Heart left ventricle (tissue), 16 donors: ENCODE measurements around the gene TMEM179. TPM values are rescaled to one million over a fixed set of nuclear protein-coding genes. Genes with fewer than 3 reads are reported as not detected.

Experiments used
- ATAC-seq, 4 donors: fragments of 200-7000 bp; cut with Tn5 transposase; one replicate each; pipeline ENCODE4 v1.9.1; 2020 to 2022; ENCODE audit warnings: moderate library complexity in 4 of 4, mild to moderate bottlenecking in 3 of 4, moderate number of reproducible peaks in 1 of 4
- DNase-seq, 5 donors: peaks; one replicate each; pipeline ENCODE4 v3.0.0-alpha.2; 2020
- H3K27ac ChIP-seq, 12 donors: fragments of 200-600 bp; sonication (generic) in 4 of 12; one replicate each; pipeline versions ENCODE4 v1.5.0 to v1.8.0; 2016 to 2022; ENCODE audit warnings: mild to moderate bottlenecking in 2 of 12
- H3K27me3 ChIP-seq, 9 donors: fragments of 200-600 bp; sonication (generic) in 2 of 9; one replicate each; pipeline versions ENCODE4 v1.5.1 to v1.8.0; 2016 to 2022; ENCODE audit warnings: mild to moderate bottlenecking in 3 of 9
- H3K36me3 ChIP-seq, 9 donors: fragments of 200-600 bp; sonication (generic) in 2 of 9; one replicate each; pipeline versions ENCODE4 v1.5.0 to v1.8.0; 2018 to 2022; ENCODE audit warnings: mild to moderate bottlenecking in 2 of 9
- H3K4me1 ChIP-seq, 12 donors: fragments of 200-600 bp; sonication (generic) in 4 of 12; one replicate each; pipeline versions ENCODE4 v1.5.0 to v1.8.0; 2016 to 2022; ENCODE audit warnings: mild to moderate bottlenecking in 3 of 12
- H3K4me3 ChIP-seq, 12 donors: fragments of 200-600 bp; sonication (generic) in 4 of 12; one replicate each; pipeline versions ENCODE4 v1.5.0 to v1.8.0; 2017 to 2022; ENCODE audit warnings: mild to moderate bottlenecking in 9 of 12, moderate library complexity in 4 of 12
- H3K9me3 ChIP-seq, 12 donors: fragments of 200-600 bp; sonication (generic) in 4 of 12; one replicate each; pipeline versions ENCODE4 v1.5.0 to v1.8.0; 2016 to 2022; ENCODE audit warnings: mild to moderate bottlenecking in 1 of 12
- CTCF ChIP-seq, 12 donors: fragments of 200-600 bp; sonication (generic) in 4 of 12; IDR thresholded peaks; one replicate each; pipeline versions ENCODE4 v1.5.0 to v1.8.0; 2018 to 2022; ENCODE audit warnings: antibody characterized with exemption in 12 of 12, mild to moderate bottlenecking in 5 of 12
- POLR2A ChIP-seq, 2 donors: fragments of 450-650 bp; IDR thresholded peaks; one replicate each; pipeline ENCODE4 v1.6.1; 2017; ENCODE audit warnings: antibody characterized with exemption in 2 of 2, mild to moderate bottlenecking in 2 of 2, moderate library complexity in 2 of 2
- WGBS, 4 donors: extraction: QIAGEN DNeasy Blood & Tissue Kit in 2 of 4; methylation state at CpG; one replicate each; pipeline versions ENCODE4 v1.1.5 to v1.1.7; 2013 to 2018; 5-methylcytosine and 5-hydroxymethylcytosine counted together
- intact Hi-C, 10 donors: fragments of 100-400 bp; cut with DNase I; formaldehyde crosslinking; loops; one replicate each; pipeline versions ENCODE4 v1.11.1 to v1.14.2; 2022
- polyA plus RNA-seq, 2 donors: library from polyadenylated mRNA; stranded (reverse); fragments of 200-250 nt; gene quantifications; one replicate each; pipeline ENCODE4 v1.2.3, GENCODE V29; 2013
- total RNA-seq, 9 donors: library from RNA; depleted of rRNA in 2 of 9; stranded (reverse); fragments of >200 nt in 2 of 9; fragmentation: NEBNext Ultra II Directional in 3 of 9; extraction: Animal tissue kit (Norgen Biotek cat#: 25700) in 3 of 9; gene quantifications; one replicate each; pipeline versions ENCODE4 v1.1.0 to v1.2.4, GENCODE V29; 2016 to 2023
- donor health status: ischemic (EF 13 %, LVEDD 7.1; RV severe dilation, severe dysfunction).
- donor health status: healthy with polysubstance abuse.
- donor health status: DM: no; HTN: yes; CAD: no.
- donor health status: DM: no; HTN: no; CAD: no.
- donor health status: ischemic (EF 25% LVEDD 6.9; RV normal size, moderate dysfunction).
- donor health status: ischemic (EF 25% LVEDD 5.7; RV mildly dilated, moderate dysfunction).
- donor health status: healthy.
- donor health status: DM: yes; HTN: yes; CAD: no.
- donor health status: ischemic (EF 35%, LVEDD 5.7; RV mildly dilated, moderate dysfunction).
- donor health status: nonischemic (EF 11% LVEDD 7.7; RV severe dilation, severe dysfunction).
- donor health status: DM: yes; HTN: yes; CAD: no.
- donor health status: PGD.
- donor health status: ischemic (EF 29% LVEDD 5.4; RV normal size, mild dysfunction).
- donor health status: nonischemic (EF 23%, LVEDD 6.1; RV moderate dilation, normal function).

TMEM179 gene
- total and polyA plus RNA-seq, 11 donors: 0.15 to 1.1 (median 0.40) TPM; not detected in 4

GRCh38 chr14:104546591-104547309 lies 57.8 kb downstream of the TMEM179 start:
- Histone ChIP-seq H3K27ac (no peak overlapping the region), H3K36me3 (no peaks in the 10 kb centered on the region), H3K9me3 (no peaks in the 10 kb centered on the region), H3K4me3 (no peak overlapping the region), H3K4me1 (peaks cover 0 to 9% (median 0%) of the 10 kb centered on the region in 12 donors), H3K27me3 (peaks cover 0 to 45% (median 4%) of the 10 kb centered on the region in 9 donors)
- TF ChIP-seq CTCF (IDR thresholded peaks at IDR 0.05) (no peak), POLR2A (IDR thresholded peaks at IDR 0.05) (no peak)
- ATAC-seq (no peak), DNase-seq (peak in 3 of 5 donors; percentile 3 to 15 (median 3))
- intact Hi-C loops: no loop called here
- WGBS, 4 donors: 80 to 87% (median 85%) methylated on average over 19 of the region's 19 CpGs

GRCh38 chr14:104545942-104546501 lies 58.5 kb downstream of the TMEM179 start:
- Histone ChIP-seq H3K27me3 (peaks cover 0 to 51% (median 4%) of the 10 kb centered on the region in 9 donors), H3K4me3 (peak overlapping the region in 1 of 12 donors; percentile 11)
- ATAC-seq: peak in 3 of 4 donors; percentile 31 to 43 (median 38)

GRCh38 chr14:104545151-104545941 lies 59.2 kb downstream of the TMEM179 start:
- H3K9me3 ChIP-seq: no peaks in the 10 kb centered on the region
- TF ChIP-seq CTCF (IDR thresholded peaks at IDR 0.05) (no peak), POLR2A (IDR thresholded peaks at IDR 0.05) (no peak)
- H3K4me3 ChIP-seq: no peak overlapping the region
- no peaks in the 10 kb centered on the region for H3K36me3 ChIP-seq
- DNase-seq (peak in 2 of 5 donors; percentile 5 to 8), ATAC-seq (peak in 2 of 4 donors; percentile 14 to 33)
- peaks cover 0 to 9% (median 0%) of the 10 kb centered on the region in 12 donors for H3K4me1 ChIP-seq
- peaks cover 0 to 51% (median 4%) of the 10 kb centered on the region in 9 donors for H3K27me3 ChIP-seq
- 53 to 72% (median 62%) methylated on average over 25 to 32 of the region's 32 CpGs for WGBS, 4 donors
- intact Hi-C loops: no loop called here
- no peak overlapping the region for H3K27ac ChIP-seq

More at GRCh38 chr14:104545942-104546501, 58.5 kb downstream of the TMEM179 start:
- Histone ChIP-seq H3K27ac (no peak overlapping the region), H3K36me3 (no peaks in the 10 kb centered on the region), H3K4me1 (peaks cover 0 to 9% (median 0%) of the 10 kb centered on the region in 12 donors), H3K9me3 (no peaks in the 10 kb centered on the region)
- 20 to 31% (median 24%) methylated on average over 19 to 24 of the region's 24 CpGs for WGBS, 4 donors
- intact Hi-C loops: no loop called here
- DNase-seq: peak in 3 of 5 donors; percentile 8 to 30 (median 17)
- TF ChIP-seq POLR2A (IDR thresholded peaks at IDR 0.05): no peak
- TF ChIP-seq CTCF (IDR thresholded peaks at IDR 0.05): no peak
